ENCODE measurements around the gene GAS7.

GRCh38 chr17:10130677-10131076 lies 67.7 kb downstream of the GAS7 start:
- TF ChIP-seq POLR2AphosphoS5 (IDR thresholded peaks at IDR 0.05; ENCODE audit: low read depth) (no peak), CTCF (conservative IDR thresholded peaks at IDR 0.05; ENCODE audit: low read depth in 2 of 2) (no peak), EZH2phosphoT487 (IDR thresholded peaks at IDR 0.05; ENCODE audit: unreplicated experiment) (no peak), EZH2 (IDR thresholded peaks at IDR 0.05; ENCODE audit: low read depth, unreplicated experiment) (no peak), CREB1 (CRISPR knock-in tag; IDR thresholded peaks at IDR 0.05; ENCODE audit: low read depth) (no peak), JUNB (IDR thresholded peaks at IDR 0.05; ENCODE audit: unreplicated experiment) (no peak), ETS1 (IDR thresholded peaks at IDR 0.05) (no peak), NANOG (IDR thresholded peaks at IDR 0.05; ENCODE audit: borderline replicate concordance) (no peak)
- TF ChIP-seq, protein P1, sequence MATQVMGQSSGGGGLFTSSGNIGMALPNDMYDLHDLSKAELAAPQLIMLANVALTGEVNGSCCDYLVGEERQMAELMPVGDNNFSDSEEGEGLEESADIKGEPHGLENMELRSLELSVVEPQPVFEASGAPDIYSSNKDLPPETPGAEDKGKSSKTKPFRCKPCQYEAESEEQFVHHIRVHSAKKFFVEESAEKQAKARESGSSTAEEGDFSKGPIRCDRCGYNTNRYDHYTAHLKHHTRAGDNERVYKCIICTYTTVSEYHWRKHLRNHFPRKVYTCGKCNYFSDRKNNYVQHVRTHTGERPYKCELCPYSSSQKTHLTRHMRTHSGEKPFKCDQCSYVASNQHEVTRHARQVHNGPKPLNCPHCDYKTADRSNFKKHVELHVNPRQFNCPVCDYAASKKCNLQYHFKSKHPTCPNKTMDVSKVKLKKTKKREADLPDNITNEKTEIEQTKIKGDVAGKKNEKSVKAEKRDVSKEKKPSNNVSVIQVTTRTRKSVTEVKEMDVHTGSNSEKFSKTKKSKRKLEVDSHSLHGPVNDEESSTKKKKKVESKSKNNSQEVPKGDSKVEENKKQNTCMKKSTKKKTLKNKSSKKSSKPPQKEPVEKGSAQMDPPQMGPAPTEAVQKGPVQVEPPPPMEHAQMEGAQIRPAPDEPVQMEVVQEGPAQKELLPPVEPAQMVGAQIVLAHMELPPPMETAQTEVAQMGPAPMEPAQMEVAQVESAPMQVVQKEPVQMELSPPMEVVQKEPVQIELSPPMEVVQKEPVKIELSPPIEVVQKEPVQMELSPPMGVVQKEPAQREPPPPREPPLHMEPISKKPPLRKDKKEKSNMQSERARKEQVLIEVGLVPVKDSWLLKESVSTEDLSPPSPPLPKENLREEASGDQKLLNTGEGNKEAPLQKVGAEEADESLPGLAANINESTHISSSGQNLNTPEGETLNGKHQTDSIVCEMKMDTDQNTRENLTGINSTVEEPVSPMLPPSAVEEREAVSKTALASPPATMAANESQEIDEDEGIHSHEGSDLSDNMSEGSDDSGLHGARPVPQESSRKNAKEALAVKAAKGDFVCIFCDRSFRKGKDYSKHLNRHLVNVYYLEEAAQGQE (IDR thresholded peaks at IDR 0.05; ENCODE audit: unreplicated experiment), result no peak
